ENCODE results near the gene MYCBPAP.

The MYCBPAP gene

GRCh38 chr17:50558581-50558940 is 50.3 kb downstream of the MYCBPAP start:
- Histone ChIP-seq H3K79me2 (ENCODE audit: insufficient read depth, low read length) (no peaks in the 10 kb centered on the region), H3K9ac (ENCODE audit: low read length) (no peak overlapping the region), H4K20me1 (ENCODE audit: insufficient read depth, low read length) (no peaks in the 10 kb centered on the region), H3K4me3 (ENCODE audit: low read depth, low read length, poor library complexity, severe bottlenecking) (no peak overlapping the region), H3K27ac (ENCODE audit: low read depth, low read length, poor library complexity, severe bottlenecking) (no peak overlapping the region), H3F3A (ENCODE audit: insufficient read depth, low read length) (no peaks in the 10 kb centered on the region), H3K9me2 (ENCODE audit: low read depth, low read length) (no peaks in the 10 kb centered on the region), H3K4me2 (ENCODE audit: low read length) (no peak overlapping the region), H3K9me3 (ENCODE audit: low read length) (no peaks in the 10 kb centered on the region), H2AFZ (ENCODE audit: low read length) (no peak overlapping the region), H3K4me1 (ENCODE audit: insufficient read depth, low read length, severe bottlenecking) (peaks cover 10% of the 10 kb centered on the region), H3K36me3 (ENCODE audit: insufficient read depth, low read length) (no peaks in the 10 kb centered on the region), H3K27me3 (ENCODE audit: insufficient read depth, low read length) (no peaks in the 10 kb centered on the region; the same call in 1 of the 2 replicates)
- TF ChIP-seq CTCF (IDR thresholded peaks at IDR 0.05; ENCODE audit: low read length) (no peak), EZH2 (IDR thresholded peaks at IDR 0.05; ENCODE audit: borderline replicate concordance, low read length) (no peak)

GRCh38 chr17:50558941-50559614 is 50.8 kb downstream of the MYCBPAP start:
- Histone ChIP-seq H3K4me3 (ENCODE audit: low read depth, low read length, poor library complexity, severe bottlenecking) (no peak overlapping the region), H3K79me2 (ENCODE audit: insufficient read depth, low read length) (no peaks in the 10 kb centered on the region), H3K9me3 (ENCODE audit: low read length) (no peaks in the 10 kb centered on the region), H3K9ac (ENCODE audit: low read length) (no peak overlapping the region), H3K36me3 (ENCODE audit: insufficient read depth, low read length) (no peaks in the 10 kb centered on the region), H3K4me1 (ENCODE audit: insufficient read depth, low read length, severe bottlenecking) (peaks cover 10% of the 10 kb centered on the region), H3K9me2 (ENCODE audit: low read depth, low read length) (no peaks in the 10 kb centered on the region), H2AFZ (ENCODE audit: low read length) (no peak overlapping the region), H4K20me1 (ENCODE audit: insufficient read depth, low read length) (no peaks in the 10 kb centered on the region), H3K27me3 (ENCODE audit: insufficient read depth, low read length) (no peaks in the 10 kb centered on the region; the same call in 1 of the 2 replicates), H3F3A (ENCODE audit: insufficient read depth, low read length) (no peaks in the 10 kb centered on the region), H3K4me2 (ENCODE audit: low read length) (no peak overlapping the region), H3K27ac (ENCODE audit: low read depth, low read length, poor library complexity, severe bottlenecking) (no peak overlapping the region)
- no peak for TF ChIP-seq CTCF (IDR thresholded peaks at IDR 0.05; ENCODE audit: low read length)
- TF ChIP-seq EZH2 (IDR thresholded peaks at IDR 0.05; ENCODE audit: borderline replicate concordance, low read length) = no peak

GRCh38 chr17:50559674-50560184 is 51.5 kb downstream of the MYCBPAP start:
- Histone ChIP-seq H3K36me3 (ENCODE audit: insufficient read depth, low read length) (no peaks in the 10 kb centered on the region), H3K9ac (ENCODE audit: low read length) (no peak overlapping the region), H3F3A (ENCODE audit: insufficient read depth, low read length) (no peaks in the 10 kb centered on the region), H4K20me1 (ENCODE audit: insufficient read depth, low read length) (no peaks in the 10 kb centered on the region), H3K4me1 (ENCODE audit: insufficient read depth, low read length, severe bottlenecking) (peaks cover 10% of the 10 kb centered on the region), H3K27ac (ENCODE audit: low read depth, low read length, poor library complexity, severe bottlenecking) (no peak overlapping the region), H3K4me2 (ENCODE audit: low read length) (0 out of 2 replicates have a peak overlapping the region, but pooled peaks have one; percentile 37), H3K79me2 (ENCODE audit: insufficient read depth, low read length) (no peaks in the 10 kb centered on the region), H2AFZ (ENCODE audit: low read length) (no peak overlapping the region), H3K4me3 (ENCODE audit: low read depth, low read length, poor library complexity, severe bottlenecking) (no peak overlapping the region), H3K27me3 (ENCODE audit: insufficient read depth, low read length) (no peaks in the 10 kb centered on the region; the same call in 1 of the 2 replicates), H3K9me3 (ENCODE audit: low read length) (no peaks in the 10 kb centered on the region), H3K9me2 (ENCODE audit: low read depth, low read length) (no peaks in the 10 kb centered on the region)
- no peak for TF ChIP-seq CTCF (IDR thresholded peaks at IDR 0.05; ENCODE audit: low read length)
- TF ChIP-seq EZH2 (IDR thresholded peaks at IDR 0.05; ENCODE audit: borderline replicate concordance, low read length) = no peak
